ENCODE data around the gene P3H2.

DNA sequence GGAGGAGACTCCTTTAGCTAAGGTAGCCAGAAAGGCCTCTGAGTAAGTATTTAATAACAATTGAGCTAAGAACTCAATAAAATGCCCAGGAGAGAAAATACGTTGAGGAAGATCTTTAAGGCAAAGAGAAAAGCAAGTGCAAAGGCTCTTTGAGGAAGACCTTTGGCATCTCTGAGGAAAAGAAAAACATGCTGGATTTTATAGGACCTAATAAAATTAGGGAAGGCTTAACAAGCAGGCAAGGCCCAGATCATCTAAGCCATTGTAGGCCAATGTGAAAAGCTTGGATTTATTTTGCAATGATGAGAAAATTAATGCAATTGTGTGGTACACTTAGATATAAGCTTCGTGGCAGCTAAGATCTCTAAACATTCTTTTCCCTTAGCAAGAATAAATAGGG is 75.7 kb downstream of the P3H2 start:
- TF ChIP-seq POLR2AphosphoS5 (IDR thresholded peaks at IDR 0.05; ENCODE audit: low read depth), result no peak
- TF ChIP-seq, protein P1, sequence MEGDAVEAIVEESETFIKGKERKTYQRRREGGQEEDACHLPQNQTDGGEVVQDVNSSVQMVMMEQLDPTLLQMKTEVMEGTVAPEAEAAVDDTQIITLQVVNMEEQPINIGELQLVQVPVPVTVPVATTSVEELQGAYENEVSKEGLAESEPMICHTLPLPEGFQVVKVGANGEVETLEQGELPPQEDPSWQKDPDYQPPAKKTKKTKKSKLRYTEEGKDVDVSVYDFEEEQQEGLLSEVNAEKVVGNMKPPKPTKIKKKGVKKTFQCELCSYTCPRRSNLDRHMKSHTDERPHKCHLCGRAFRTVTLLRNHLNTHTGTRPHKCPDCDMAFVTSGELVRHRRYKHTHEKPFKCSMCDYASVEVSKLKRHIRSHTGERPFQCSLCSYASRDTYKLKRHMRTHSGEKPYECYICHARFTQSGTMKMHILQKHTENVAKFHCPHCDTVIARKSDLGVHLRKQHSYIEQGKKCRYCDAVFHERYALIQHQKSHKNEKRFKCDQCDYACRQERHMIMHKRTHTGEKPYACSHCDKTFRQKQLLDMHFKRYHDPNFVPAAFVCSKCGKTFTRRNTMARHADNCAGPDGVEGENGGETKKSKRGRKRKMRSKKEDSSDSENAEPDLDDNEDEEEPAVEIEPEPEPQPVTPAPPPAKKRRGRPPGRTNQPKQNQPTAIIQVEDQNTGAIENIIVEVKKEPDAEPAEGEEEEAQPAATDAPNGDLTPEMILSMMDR (conservative IDR thresholded peaks at IDR 0.05; ENCODE audit: low read depth in 2 of 2), result no peak
- no peak for TF ChIP-seq EZH2 (IDR thresholded peaks at IDR 0.05; ENCODE audit: low read depth, unreplicated experiment)
- no peak for TF ChIP-seq EZH2phosphoT487 (IDR thresholded peaks at IDR 0.05; ENCODE audit: unreplicated experiment)
- TF ChIP-seq, protein P2, sequence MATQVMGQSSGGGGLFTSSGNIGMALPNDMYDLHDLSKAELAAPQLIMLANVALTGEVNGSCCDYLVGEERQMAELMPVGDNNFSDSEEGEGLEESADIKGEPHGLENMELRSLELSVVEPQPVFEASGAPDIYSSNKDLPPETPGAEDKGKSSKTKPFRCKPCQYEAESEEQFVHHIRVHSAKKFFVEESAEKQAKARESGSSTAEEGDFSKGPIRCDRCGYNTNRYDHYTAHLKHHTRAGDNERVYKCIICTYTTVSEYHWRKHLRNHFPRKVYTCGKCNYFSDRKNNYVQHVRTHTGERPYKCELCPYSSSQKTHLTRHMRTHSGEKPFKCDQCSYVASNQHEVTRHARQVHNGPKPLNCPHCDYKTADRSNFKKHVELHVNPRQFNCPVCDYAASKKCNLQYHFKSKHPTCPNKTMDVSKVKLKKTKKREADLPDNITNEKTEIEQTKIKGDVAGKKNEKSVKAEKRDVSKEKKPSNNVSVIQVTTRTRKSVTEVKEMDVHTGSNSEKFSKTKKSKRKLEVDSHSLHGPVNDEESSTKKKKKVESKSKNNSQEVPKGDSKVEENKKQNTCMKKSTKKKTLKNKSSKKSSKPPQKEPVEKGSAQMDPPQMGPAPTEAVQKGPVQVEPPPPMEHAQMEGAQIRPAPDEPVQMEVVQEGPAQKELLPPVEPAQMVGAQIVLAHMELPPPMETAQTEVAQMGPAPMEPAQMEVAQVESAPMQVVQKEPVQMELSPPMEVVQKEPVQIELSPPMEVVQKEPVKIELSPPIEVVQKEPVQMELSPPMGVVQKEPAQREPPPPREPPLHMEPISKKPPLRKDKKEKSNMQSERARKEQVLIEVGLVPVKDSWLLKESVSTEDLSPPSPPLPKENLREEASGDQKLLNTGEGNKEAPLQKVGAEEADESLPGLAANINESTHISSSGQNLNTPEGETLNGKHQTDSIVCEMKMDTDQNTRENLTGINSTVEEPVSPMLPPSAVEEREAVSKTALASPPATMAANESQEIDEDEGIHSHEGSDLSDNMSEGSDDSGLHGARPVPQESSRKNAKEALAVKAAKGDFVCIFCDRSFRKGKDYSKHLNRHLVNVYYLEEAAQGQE (IDR thresholded peaks at IDR 0.05; ENCODE audit: unreplicated experiment), result no peak
- TF ChIP-seq STAT1 (IDR thresholded peaks at IDR 0.05; ENCODE audit: unreplicated experiment), result no peak
- no peak for TF ChIP-seq CREB1 (CRISPR knock-in tag; IDR thresholded peaks at IDR 0.05; ENCODE audit: low read depth)
- TF ChIP-seq, protein P3, sequence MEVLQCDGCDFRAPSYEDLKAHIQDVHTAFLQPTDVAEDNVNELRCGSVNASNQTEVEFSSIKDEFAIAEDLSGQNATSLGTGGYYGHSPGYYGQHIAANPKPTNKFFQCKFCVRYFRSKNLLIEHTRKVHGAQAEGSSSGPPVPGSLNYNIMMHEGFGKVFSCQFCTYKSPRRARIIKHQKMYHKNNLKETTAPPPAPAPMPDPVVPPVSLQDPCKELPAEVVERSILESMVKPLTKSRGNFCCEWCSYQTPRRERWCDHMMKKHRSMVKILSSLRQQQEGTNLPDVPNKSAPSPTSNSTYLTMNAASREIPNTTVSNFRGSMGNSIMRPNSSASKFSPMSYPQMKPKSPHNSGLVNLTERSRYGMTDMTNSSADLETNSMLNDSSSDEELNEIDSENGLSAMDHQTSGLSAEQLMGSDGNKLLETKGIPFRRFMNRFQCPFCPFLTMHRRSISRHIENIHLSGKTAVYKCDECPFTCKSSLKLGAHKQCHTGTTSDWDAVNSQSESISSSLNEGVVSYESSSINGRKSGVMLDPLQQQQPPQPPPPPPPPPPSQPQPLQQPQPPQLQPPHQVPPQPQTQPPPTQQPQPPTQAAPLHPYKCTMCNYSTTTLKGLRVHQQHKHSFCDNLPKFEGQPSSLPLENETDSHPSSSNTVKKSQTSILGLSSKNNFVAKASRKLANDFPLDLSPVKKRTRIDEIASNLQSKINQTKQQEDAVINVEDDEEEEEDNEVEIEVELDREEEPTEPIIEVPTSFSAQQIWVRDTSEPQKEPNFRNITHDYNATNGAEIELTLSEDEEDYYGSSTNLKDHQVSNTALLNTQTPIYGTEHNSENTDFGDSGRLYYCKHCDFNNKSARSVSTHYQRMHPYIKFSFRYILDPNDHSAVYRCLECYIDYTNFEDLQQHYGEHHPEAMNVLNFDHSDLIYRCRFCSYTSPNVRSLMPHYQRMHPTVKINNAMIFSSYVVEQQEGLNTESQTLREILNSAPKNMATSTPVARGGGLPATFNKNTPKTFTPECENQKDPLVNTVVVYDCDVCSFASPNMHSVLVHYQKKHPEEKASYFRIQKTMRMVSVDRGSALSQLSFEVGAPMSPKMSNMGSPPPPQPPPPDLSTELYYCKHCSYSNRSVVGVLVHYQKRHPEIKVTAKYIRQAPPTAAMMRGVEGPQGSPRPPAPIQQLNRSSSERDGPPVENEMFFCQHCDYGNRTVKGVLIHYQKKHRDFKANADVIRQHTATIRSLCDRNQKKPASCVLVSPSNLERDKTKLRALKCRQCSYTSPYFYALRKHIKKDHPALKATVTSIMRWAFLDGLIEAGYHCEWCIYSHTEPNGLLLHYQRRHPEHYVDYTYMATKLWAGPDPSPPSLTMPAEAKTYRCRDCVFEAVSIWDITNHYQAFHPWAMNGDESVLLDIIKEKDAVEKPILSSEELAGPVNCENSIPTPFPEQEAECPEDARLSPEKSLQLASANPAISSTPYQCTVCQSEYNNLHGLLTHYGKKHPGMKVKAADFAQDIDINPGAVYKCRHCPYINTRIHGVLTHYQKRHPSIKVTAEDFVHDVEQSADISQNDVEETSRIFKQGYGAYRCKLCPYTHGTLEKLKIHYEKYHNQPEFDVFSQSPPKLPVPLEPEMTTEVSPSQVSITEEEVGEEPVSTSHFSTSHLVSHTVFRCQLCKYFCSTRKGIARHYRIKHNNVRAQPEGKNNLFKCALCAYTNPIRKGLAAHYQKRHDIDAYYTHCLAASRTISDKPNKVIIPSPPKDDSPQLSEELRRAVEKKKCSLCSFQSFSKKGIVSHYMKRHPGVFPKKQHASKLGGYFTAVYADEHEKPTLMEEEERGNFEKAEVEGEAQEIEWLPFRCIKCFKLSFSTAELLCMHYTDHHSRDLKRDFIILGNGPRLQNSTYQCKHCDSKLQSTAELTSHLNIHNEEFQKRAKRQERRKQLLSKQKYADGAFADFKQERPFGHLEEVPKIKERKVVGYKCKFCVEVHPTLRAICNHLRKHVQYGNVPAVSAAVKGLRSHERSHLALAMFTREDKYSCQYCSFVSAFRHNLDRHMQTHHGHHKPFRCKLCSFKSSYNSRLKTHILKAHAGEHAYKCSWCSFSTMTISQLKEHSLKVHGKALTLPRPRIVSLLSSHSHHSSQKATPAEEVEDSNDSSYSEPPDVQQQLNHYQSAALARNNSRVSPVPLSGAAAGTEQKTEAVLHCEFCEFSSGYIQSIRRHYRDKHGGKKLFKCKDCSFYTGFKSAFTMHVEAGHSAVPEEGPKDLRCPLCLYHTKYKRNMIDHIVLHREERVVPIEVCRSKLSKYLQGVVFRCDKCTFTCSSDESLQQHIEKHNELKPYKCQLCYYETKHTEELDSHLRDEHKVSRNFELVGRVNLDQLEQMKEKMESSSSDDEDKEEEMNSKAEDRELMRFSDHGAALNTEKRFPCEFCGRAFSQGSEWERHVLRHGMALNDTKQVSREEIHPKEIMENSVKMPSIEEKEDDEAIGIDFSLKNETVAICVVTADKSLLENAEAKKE (CRISPR knock-in tag; IDR thresholded peaks at IDR 0.05), result no peak
- TF ChIP-seq ZNF331 (CRISPR knock-in tag; IDR thresholded peaks at IDR 0.05; ENCODE audit: low read depth), result no peak
- no peak for TF ChIP-seq JUNB (IDR thresholded peaks at IDR 0.05; ENCODE audit: unreplicated experiment)
- TF ChIP-seq, protein P4, sequence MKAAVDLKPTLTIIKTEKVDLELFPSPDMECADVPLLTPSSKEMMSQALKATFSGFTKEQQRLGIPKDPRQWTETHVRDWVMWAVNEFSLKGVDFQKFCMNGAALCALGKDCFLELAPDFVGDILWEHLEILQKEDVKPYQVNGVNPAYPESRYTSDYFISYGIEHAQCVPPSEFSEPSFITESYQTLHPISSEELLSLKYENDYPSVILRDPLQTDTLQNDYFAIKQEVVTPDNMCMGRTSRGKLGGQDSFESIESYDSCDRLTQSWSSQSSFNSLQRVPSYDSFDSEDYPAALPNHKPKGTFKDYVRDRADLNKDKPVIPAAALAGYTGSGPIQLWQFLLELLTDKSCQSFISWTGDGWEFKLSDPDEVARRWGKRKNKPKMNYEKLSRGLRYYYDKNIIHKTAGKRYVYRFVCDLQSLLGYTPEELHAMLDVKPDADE (IDR thresholded peaks at IDR 0.05), result no peak

All from GM23338 (cell line).